Activated CD8-positive, alpha-beta memory T cell treated with anti-CD3 and anti-CD28 coated beads, Interleukin-2, amount 50 U/mL, for 1 hour (primary cell): ENCODE measurements around the gene JAM3.
"Not testable (repeated sequence)": the region's sequence is repeated elsewhere in the genome, so short reads cannot be mapped to it uniquely, and the experiment has no call there.

ENCODE experiments used
- DNase-seq: peaks from one replicate; pipeline ENCODE4 v3.0.0-alpha.2; 2020; ENCODE audit errors: extremely low read depth

The JAM3 gene

GRCh38 chr11:134181707-134182106 lies 112.8 kb downstream of the JAM3 start:
- no peak for DNase-seq

- not testable (repeated sequence) for DNase-seq
Measured at GRCh38 chr11:134188092-134188491, 119.2 kb downstream of the JAM3 start.

GRCh38 chr11:134196756-134197155 lies 127.9 kb downstream of the JAM3 start:
- DNase-seq, result no peak

- no peak for DNase-seq
Measured at GRCh38 chr11:134199531-134199930, 130.7 kb downstream of the JAM3 start.

- no peak for DNase-seq
Measured at GRCh38 chr11:134200688-134201087, 131.8 kb downstream of the JAM3 start.
